Embryonic facial prominence (tissue), 1 donor: ENCODE results near the gene SLC12A2.

Experiments
- DNase-seq: peaks from one replicate; pipeline ENCODE4 v3.0.0-alpha.2; 2016; ENCODE audit errors: extremely low spot score

SLC12A2 gene

DNA sequence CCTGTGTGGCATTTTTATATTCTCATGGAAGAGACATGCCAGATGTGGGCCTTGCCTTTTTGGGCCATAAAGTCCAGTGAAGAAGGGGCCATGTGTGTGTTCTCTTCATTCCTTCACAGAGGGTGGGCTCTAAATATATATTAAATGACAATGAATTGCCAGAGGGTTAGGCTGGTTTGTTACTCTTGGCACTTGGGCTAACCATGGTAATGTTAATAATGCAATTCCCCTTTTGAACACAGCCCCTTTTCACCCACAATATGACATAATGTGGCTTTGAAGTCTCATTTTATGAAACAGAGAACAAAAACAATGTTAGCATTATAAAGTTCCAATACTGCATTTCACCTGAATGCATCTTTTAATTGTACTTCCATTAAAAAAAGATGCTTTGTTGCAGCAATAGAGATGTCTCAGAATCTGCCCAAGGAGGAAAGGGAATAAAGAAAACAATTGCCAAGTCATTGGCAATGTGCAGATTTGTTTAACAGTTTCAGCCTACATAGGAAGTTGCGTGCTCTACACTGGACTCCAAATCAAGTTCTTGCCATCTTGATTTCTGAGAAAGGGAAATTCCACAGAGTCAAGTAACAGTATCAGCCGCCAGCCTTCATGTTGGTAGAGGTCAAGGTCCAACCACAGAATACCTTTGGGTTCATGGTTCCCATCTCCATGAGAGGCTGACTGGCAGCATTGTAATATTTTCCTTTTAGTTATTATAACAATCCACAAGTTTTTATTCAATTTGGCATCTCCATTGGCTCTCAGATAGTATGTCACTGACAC, 141.9 kb downstream of the SLC12A2 start:
- DNase-seq: no peak

DNA sequence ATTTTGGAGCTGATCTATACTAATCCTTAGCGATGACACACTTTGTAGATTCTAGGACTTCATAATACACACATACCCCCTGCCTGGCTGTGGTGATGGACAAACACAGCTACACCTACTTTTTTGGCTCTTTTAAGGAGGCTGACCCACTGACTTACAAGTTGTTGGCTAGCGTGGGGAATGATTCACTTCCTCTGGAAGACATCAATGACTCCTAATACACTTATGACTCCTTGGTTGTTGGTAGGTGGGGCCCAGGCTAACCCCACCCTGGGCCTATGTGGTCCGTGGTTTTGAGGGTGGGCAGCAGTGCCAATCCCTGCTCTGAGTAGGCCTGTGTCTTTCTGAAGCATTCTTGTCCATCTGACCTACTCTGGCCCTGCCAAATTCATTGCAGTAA, 144.4 kb downstream of the SLC12A2 start:
- no peak for DNase-seq

- no peak for DNase-seq
These were observed 145.0 kb downstream of the SLC12A2 start for GRCh38 chr5:128228521-128228920.

- no peak for DNase-seq
These were observed 151.5 kb downstream of the SLC12A2 start for GRCh38 chr5:128234928-128235641.

DNA sequence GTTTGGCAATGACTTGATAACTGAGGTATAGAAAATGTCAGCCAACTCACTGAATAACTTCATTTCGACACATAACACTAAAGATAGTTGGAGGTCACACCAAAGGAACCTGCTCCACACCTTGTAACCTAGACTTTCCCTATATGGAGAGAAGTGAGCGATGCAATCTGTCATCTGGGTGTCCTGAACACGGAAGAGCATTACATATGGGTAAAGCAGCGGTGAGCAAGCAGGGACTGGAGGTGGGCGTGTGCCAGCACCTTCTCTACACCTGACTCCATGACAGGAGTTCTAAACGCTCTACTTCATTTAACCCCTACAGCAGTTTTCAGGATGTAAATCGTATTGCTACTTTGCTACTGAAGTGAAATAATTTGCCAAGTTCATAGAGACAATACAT, 152.8 kb downstream of the SLC12A2 start:
- no peak for DNase-seq

GRCh38 chr5:128237000-128237399, 153.4 kb downstream of the SLC12A2 start:
- no peak for DNase-seq

- no peak for DNase-seq
These were observed 154.0 kb downstream of the SLC12A2 start for GRCh38 chr5:128237546-128237945.
